Activated CD4-positive, alpha-beta T cell treated with anti-CD3 and anti-CD28 coated beads for 48 hours (primary cell): Measurements from ENCODE around the gene ARHGAP29.
"Not testable (repeated sequence)": the region's sequence is repeated elsewhere in the genome, so short reads cannot be mapped to it uniquely, and the experiment has no call there.

Experiments used
- DNase-seq: peaks from one replicate; pipeline ENCODE4 v3.0.0-alpha.2; 2020

ARHGAP29 gene

DNA sequence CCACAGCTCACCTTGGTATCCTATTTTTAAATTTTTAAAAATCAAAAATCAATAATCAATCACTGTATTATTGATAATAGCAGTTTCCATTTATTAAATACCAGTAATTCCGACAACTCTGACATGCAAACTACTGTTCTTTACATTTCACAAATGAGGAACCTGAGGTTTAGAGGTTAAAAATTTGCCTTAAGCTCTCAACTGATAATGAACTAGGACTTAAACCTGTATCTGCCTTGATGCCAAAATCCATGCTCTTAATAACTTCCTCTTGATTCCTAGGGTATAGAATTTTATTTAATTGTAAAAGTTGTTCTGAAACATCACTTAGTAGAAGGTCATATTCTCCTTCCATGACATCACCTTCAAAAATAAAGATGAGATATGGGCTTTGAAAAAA lies 5.6 kb downstream of the ARHGAP29 start:
- no peak for DNase-seq

DNA sequence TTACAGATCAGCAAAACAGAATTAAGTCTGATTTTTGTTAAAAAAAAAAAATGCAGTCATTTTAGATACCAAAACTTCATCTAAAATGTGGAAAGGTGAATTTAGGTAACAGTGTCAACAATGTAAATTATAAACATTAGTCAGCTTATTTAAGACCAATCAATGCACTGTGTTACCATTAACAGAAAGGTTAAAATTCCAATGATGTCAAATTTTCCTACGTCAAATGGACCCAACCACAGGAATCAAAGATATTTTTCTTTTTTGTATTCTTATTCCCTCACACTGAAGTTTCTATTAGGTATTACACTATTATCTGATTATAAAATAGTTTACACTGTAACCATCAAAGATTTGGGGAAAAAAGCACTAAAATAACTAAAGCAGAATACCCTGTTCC lies 6.5 kb downstream of the ARHGAP29 start:
- DNase-seq: no peak

DNA sequence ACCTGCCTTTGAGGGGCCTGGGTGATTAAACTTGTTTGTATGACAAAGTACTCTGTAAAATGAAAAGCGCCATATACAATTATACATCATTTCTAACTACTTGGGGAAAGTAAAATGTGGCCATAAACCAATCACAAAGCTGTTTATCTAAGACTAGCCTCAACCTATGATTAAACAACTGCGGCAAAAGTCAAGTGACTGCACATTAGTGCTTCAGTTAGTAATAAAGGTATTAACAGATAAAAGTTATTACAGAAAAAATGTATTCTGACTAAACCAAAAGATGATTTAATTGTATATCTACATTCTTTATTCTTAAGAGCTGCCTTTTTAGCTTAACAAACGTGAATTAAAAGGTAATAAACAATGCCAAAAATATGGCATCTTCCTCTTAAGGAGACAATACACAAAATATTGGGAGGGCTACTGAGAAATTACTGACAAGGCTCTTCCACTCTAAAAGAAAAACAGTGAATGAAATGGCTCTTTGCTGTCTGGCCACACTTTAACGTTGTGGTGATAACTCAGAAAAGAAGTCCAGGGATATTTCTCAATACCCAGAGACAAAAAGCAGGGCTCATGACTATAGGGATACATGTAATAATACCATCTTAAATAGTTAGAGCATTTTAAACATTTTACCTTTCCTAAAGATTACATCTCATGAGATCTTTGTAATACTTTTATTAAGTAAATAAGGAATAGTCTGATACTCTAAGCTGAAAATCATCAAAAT lies 8.6 kb downstream of the ARHGAP29 start:
- DNase-seq: no peak

DNA sequence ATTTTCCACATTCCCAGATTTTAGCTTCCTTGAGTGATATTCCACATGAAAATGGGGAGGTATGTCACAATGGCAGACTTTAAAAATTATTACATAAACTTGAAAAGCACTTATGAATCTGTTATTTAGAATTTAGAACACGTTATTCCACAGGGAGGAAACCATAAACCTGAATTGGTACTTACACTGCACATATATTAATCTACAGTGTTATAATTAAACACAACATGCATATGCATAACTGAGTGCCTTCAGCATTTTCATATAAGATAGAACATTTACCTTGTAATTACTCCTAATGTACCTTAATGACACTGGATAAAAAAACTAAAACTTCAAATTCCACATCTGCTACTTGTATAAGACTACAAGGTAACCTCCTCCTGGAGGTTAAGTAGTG lies 9.8 kb downstream of the ARHGAP29 start:
- no peak for DNase-seq

DNA sequence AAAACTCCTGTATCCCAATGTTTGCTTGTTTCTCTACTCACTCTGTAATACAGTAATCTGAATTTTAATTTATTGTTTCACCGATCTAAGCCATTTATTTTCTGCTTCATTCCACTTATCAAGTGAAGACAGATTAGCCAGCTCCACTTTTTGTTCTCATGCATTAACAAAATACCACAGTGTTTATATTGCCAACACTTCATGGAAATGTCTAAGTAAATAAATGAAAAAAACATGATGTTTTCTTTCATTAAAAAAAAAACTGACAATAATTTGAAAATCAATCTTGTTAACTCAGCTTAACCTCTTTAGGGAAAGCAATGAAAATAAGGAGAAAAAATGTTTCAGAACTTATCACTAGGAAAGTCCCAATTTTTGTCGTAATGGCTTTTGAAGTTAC lies 11.5 kb downstream of the ARHGAP29 start:
- no peak for DNase-seq

DNA sequence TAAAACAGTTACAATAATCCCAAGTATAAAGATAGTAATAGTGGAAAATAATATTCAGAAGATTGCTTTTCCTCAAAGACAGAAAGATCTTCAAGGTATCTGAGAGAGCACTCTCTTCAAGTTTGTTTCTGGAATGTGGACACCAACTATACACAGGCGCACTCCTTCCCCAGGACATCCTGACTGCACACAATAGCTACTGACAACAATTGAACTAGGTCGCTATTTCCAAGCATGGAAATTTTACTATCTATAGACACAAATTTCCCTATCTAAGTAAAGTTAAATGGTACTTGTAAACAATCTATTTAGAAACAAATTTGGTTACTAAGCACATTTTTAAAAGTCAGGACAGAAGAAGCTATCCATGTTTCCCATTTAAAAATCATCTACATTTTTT lies 19.1 kb downstream of the ARHGAP29 start:
- no peak for DNase-seq

DNA sequence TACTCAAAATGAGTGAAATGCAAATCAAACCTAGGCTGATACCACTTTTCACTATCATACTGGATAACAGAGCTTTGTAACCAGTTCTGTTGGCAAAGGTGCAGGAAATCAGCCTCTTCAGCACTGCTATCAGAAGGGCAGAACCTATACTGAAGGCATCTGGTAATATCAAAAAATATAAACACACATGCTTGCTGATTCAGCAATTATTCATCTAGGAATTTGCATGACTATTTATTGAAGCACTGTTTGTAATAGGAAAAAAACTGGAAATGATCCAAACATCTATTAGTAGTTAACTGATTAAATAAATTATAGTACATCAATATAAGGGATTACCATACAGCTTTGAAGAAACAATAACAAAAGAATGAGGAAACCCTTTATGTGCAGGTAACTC lies 21.4 kb downstream of the ARHGAP29 start:
- no peak for DNase-seq

DNA sequence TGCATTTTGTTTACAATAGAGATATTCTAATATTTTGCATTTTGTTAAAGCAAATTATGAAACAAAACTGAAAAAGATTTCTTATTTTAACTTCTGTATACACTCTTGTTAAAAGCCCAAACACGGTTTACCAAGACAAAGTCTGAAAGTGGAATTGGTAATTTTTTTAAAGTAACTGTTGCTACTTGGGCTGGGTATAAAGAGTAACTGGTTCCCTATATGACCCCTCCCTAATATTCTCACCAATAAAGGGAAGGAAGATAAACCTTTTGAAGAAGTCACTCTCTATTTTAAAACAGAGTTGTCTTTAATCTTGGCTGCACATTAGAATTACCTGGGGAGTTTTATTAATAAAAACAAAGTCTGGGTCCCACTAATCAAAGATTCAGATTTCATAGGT lies 27.4 kb downstream of the ARHGAP29 start:
- no peak for DNase-seq

DNA sequence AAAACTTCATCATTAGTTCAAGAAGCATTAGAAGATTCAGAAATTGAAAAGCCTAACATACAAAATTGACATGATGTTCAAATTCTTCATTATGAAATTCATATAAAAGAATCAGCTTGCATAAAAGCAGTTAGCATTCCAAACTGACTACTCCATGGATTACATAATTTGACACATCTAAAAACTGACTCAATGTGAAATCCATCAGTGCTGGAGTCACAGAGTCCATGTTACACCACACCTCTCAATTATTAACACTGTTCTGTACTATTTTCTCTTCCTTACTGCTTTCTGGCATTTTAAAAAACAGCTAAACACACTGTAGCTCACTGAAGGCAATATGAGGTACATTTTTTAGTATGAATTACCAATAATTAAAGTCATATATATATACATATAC lies 28.0 kb downstream of the ARHGAP29 start:
- DNase-seq: no peak

DNA sequence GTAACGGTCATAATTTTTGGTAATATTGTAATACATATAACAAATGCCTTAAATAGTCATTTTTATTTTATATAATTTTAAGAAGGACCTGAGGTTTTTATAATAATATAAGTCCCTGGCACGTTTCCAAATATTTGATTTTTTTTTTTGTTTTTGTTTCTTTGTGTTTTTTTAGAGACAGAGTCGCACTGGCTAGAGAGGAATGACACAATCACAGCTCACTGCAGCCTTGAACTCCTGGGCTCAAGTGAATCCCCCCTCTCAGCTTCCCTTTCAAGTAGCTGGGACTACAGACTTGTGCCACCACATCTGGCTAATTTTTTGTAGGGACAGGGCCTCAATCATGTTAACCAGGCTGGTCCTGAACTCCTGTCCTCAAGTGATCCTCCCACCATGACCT lies 29.7 kb downstream of the ARHGAP29 start:
- DNase-seq: no peak

DNA sequence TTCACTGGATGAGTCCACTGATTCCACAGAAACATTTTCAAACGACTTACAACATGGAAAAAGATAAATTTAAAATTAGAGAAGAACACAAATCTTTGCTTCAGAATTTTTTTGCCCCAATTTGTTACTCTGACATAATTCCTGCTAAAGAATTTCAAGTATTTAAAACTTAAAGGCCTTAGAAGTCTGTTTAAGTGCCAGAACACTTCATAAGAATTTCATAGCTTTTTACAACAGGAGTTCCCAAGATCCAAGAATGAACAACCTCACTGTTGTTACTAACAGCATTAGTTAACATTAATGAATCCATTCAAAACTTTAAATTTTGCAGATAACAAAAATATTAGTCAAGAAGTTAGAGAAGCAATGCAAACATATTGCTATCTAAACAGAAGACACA lies 31.7 kb downstream of the ARHGAP29 start:
- DNase-seq: no peak

DNA sequence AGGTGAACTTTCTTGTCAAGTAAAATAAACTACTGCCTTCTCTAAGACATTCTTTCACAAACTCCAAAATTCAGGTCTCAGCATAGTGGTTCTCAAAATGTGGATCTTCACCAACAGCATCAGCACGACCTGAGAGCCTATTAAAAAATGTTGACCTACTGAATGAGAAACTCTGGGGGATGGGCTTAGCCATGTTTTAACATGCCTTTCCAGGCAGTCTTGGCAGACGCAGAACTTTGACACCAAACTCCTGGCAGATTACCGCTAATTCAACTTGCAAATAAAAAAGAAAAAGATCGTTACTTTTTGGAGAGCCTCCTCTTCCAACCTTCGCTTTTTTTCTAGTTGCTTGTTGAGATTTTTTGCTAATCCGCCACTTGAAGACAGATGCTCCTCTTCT lies 35.1 kb downstream of the ARHGAP29 start:
- no peak for DNase-seq

DNA sequence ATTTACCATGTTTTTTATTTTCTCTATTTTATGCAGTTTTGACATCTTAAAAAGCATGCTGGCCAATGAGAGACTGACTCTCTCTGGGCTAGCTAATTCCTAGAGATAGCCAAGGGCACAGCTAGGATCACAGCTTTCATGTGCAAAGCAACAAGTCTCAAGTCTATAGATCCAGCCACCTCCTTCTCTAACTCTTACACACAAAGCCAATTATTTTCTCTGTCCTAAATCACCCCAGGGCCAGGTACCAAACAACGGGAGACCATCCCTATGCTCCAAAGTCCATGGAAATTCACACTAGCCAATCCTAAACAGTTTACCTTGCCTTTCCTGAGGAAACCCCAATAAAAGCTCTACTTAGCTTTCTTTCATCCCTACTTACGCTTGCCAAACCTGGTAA lies 38.0 kb downstream of the ARHGAP29 start:
- DNase-seq: no peak

DNA sequence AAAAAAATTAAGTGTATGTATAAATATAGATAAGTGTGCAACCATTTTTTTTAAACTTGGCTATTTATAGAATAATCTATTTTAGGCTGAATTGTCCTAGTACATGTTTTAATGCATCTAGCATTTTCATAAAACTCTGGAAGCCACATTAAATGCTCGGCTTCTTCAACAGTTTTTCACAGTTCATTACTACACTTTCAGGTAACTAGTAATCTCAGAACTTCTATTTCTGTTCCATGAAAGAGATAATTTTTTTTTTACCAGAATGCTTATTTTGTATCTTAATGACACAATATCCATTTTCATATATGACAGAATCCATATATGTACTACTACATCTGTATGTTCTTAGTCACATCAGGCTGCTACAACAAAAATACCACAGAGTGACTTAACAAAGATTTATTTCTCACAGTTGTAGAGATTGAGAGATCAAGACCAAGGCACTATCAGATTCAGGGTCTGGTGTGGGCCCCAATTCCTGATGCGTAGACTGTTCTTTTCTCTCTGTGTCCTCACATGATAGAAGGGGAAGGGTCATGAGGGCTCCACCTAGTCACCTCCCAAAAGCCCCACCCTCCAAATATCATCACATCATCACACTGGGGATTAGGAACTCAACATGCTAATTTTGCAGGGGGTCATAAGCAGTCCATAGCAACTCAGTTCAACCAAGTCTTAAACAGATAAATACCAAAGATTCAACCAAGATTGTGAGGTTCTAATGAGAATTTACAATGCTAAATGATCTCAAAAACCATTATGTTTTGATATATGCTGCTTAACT lies 43.1 kb downstream of the ARHGAP29 start:
- no peak for DNase-seq

DNA sequence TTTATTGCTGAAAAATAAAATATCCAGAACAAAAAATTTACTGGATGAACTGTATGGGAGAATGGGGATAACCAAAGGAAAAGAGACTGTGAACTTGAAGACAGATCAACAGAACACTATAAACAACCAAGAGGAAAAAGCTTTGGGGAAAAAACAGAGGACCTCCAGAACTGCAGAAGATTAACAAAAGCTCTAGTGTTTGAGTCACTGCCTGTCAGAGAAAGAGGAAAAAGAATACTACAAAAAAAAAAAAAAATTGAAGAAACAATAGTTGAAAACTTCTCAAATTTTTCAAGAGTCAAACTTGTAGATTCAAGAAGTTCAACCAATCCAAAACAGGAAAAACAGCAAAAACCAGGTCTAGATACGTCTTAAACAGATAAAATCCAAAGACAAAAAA lies 44.3 kb downstream of the ARHGAP29 start:
- no peak for DNase-seq

DNA sequence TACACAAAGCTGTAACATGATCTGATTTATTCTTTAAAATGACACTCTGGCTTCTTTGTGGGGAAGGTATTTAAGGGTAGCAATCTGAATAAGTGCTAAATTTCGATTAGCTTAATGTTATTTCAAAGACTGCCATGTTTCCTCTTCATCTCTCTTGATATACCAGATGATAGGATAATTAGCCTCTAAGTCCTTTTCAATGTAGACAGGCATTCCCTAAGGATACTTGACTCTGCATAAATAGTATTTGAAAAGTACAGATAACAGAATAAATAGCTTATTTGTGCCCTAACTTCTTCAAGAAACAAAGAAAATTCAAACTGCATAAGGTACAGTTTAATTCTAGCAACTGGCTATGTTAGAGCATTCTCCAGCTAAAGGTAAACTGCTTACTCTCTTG lies 46.2 kb downstream of the ARHGAP29 start:
- DNase-seq: no peak

DNA sequence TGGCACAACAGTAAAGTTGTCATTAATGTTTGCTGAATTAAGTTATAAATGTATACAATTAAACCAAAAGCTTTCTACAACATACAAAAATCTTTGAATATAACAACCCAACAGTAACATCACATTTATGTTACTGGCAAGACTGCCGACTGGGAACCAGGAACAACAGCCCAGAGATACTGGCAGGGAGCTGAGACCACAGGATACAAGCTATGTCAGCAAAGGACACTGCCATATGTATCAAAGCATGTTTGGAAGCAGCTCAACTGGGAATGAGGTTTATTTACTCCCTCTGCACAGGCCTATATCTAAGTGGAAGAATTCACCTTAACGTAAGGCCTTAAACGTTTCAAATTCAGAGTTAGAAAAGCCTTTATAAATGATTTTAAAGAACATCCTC lies 50.4 kb downstream of the ARHGAP29 start:
- DNase-seq: no peak

DNA sequence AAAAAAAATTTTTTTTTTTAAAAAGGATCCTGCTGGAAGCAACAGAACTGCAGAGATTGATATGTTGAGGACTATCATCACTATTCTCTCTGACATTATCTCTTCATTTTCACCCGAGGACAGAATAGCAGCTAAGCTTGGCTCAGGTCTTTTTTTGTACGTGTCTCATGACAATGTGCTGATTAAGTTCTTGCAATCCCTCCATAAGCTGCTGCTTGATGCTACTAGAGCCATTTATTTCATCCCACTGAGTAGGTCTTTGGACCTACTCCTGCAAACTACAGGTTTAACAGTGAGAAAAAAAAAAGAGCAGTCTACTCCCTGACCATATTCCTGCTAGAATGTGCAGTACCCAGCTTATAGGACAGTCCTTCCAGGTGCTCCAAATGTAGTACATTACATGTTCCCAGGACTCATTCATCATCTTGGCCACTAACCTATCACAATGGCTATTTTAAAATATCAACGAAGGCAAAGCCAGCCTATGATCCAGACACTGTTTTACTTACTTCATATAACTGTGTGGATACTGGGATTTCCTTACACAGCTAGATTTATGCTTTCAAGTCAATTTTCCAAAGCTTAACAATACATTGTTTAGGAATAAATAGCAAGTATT lies 54.1 kb downstream of the ARHGAP29 start:
- DNase-seq: no peak

DNA sequence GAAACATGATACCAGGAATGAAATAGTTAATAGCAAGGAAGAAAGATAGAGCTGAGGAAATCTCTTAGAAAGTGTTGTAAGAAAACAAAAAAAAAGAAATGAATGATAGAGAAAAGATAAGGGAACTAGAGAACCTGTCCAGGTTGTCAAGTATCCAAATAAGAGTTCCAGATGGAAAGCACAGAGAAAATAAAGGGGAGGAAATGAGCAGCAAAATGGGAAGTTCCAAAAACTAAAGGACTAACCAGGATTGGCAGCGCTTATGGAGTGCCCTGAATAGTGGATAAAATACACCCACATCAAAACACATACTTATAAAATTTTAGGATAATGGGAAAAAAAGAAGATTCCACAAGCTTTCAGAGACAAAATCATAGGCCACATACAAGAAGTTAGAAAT lies 55.2 kb downstream of the ARHGAP29 start:
- DNase-seq: no peak

DNA sequence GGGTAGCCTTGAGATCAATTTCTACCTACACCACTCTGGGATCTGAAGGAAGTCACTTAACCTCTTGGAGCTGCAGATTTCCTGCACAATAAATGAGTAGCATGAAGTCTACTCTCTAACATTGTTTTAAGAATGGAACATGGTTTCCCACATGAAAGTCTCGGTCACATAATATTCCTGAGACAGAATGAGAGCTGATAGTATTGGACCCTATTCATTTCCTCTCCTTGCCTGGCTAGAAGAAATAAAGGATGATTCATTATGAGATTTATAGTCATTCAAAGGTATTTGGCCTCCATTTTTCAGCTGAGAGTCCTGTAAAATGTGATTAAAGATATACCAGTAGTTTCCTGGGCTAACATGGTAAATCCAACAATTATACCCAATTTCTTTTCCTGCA lies 56.7 kb downstream of the ARHGAP29 start:
- no peak for DNase-seq

DNA sequence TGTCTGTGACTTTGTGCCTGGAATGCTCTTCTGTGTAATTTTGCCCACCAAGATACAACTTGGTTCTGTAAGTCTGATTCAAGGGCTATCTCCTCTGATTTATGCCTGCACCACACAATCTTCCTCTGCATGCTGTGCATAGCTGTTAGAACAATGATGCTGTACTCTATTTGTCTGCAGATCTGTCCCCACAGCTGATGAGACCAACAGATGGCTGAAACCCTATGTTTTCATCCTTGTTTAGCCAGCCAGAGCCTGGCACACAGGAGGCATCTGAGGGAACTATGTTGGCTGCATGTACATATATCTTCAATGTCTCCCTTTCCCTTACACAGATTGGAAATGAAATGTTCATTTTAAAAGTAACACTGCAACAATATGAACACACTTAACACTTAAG lies 58.5 kb downstream of the ARHGAP29 start:
- no peak for DNase-seq

DNA sequence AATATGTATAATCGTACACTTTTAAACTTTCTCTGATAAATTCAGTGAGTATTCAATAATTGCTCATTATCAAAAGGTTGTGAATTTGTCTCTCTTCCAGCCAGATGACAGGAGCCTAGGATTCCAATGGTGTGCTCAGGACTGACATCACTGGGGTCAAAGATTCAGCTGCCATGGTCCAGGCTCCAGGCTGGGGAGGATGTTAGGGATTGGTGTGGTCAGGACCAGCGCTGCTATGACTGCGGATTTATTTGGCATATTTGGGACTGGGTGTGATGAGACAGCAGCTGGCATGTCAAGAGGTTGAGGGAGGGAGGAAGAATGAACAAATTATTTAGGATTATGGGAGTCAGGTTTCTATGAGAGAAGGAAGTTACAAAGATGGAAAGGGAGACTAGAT lies 68.3 kb downstream of the ARHGAP29 start:
- DNase-seq: no peak

DNA sequence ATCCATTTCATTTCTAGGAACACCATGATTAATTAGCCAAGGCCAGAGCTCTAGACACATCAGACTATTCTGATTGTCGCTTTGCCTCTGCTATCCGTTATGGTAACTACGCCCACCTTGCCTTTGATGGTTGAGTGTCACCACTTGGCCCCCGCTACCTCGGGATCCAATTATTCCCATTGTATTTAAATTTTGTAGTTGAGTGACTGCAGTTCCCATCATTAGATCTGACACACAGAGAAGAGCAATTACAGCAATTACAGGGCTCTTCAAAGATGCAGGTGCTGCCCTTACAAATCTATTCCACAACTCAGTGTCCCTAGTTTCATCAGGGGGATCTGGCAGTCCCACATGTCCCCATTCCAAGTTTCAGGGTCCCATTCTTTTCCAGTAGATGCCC lies 71.5 kb downstream of the ARHGAP29 start:
- DNase-seq: no peak

DNA sequence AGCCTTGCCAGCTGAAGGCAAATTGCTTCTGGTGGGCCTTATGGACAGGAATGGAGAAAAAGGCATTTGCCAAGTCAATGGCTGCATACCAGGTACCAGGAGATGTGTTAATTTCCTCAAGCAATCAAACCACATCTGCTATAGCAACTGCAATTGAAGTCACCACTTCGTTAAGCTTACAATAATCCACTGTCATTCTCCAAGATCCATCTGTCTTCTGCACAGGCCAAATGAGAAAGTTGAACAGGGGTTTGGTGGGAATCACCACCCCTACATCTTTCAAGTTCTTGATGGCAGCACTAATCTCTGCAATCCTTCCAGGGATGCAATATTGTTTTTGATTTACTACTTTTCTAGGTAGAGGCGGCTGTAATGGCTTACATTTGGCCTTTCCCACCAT lies 72.5 kb downstream of the ARHGAP29 start:
- DNase-seq: not testable (repeated sequence)
